Measurements from ENCODE around the gene RNF19B. TPM values are rescaled to one million over a fixed set of nuclear protein-coding genes. Genes with fewer than 3 reads are reported as not detected.

RNF19B gene
- total and polyA plus RNA-seq, 10 of the 15 experiments (the other 5 are each of a cell fraction or from before 2014, with no cell fraction given): 2.8 to 32.6 (median 16.6) TPM

DNA sequence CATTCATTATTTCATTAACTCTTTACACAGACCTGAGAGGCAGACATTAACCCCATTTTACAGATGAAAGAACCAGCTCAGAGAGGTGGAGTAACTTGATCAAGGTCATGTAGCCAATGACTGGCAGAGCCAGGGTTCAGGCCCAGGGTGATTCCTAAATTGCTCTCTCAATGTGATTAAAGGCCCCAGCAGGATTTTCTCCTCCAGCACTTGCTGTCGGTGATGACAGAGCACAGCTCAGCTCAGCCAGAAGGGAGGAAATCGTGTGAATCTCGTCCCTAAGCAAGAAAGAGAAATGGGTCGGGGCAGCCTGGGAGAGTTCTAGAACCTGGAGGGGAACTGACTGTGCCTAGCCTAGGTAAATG is 19.5 kb upstream of the RNF19B start:
- Histone ChIP-seq H3K4me1 (ENCODE audit: control insufficient read depth, insufficient read depth, low read length) (peaks cover 58% of the 10 kb centered on the region), H3K4me2 (ENCODE audit: control insufficient read depth, insufficient read depth) (no peak overlapping the region), H3K27me3 (replicated peaks in 1 of 2; ENCODE audit: control insufficient read depth in 2 of 2, insufficient read depth in 2 of 2, low read length in 1 of 2) (no peaks in the 10 kb centered on the region), H2AFZ (ENCODE audit: control insufficient read depth, low read depth, low read length) (no peak overlapping the region), H3K79me2 (ENCODE audit: control insufficient read depth, insufficient read depth, low read length) (no peaks in the 10 kb centered on the region), H3K27ac (ENCODE audit: control insufficient read depth, insufficient read depth) (peak overlapping the region; percentile 47), H3K4me3 (no peak overlapping the region), H3K9me3 (replicated peaks; ENCODE audit: control insufficient read depth, insufficient read depth, low read length) (no peaks in the 10 kb centered on the region), H4K20me1 (ENCODE audit: control insufficient read depth, insufficient read depth) (no peaks in the 10 kb centered on the region), H3K9ac (ENCODE audit: control insufficient read depth, insufficient read depth, low read length) (peak overlapping the region; percentile 35; the same call in 1 of the 2 replicates), H3K36me3 (ENCODE audit: control insufficient read depth in 2 of 2, insufficient read depth in 2 of 2, low read length in 1 of 2) (no peaks in the 10 kb centered on the region)
- SMC1A ChIA-PET (ENCODE audit: uncharacterized antibody, unreplicated experiment): interaction anchor here (0.8 to 2.4 kb wide), 5 partner anchors 9 to 25 kb away, joined by 3 to 15 read pairs (median 4); no protein-coding TSS in a partner anchor
- 80% methylated on average over 4 of the region's 4 CpGs for WGBS (ENCODE audit: insufficient coverage, insufficient replicate concordance, low lambda C conversion rate, missing lambda C conversion rate)
- CTCF ChIA-PET: interaction anchor here (1.1 to 1.2 kb wide), 2 partner anchors 8 to 22 kb away, joined by 3 to 4 read pairs; no protein-coding TSS in a partner anchor
- POLR2A ChIA-PET: interaction anchor here (1.6 to 1.9 kb wide), 3 partner anchors 8 to 19 kb away, joined by 7 to 10 read pairs (median 7); partner anchors contain the start of gene RNF19B
- FAIRE-seq (no peak), DNase-seq (ENCODE audit: low read depth, low spot score) (no peak), ATAC-seq (no peak)
- in situ Hi-C loops (cut with MboI) (no loop called here), intact Hi-C loops (cut with micrococcal nuclease; ENCODE audit: unreplicated experiment) (no loop called here)
- RAD21 ChIA-PET (ENCODE audit: unreplicated experiment): interaction anchor here (0.6 to 2.3 kb wide), 5 partner anchors 9 to 233 kb away, joined by 3 to 20 read pairs (median 4); partner anchors contain the start of gene RNF19B
- TF ChIP-seq, protein P1, sequence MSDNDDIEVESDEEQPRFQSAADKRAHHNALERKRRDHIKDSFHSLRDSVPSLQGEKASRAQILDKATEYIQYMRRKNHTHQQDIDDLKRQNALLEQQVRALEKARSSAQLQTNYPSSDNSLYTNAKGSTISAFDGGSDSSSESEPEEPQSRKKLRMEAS (IDR thresholded peaks at IDR 0.05; ENCODE audit: low read depth, low read length): no peak
- TF ChIP-seq ZBTB33 (IDR thresholded peaks at IDR 0.05): no peak
- TF ChIP-seq, protein P2, sequence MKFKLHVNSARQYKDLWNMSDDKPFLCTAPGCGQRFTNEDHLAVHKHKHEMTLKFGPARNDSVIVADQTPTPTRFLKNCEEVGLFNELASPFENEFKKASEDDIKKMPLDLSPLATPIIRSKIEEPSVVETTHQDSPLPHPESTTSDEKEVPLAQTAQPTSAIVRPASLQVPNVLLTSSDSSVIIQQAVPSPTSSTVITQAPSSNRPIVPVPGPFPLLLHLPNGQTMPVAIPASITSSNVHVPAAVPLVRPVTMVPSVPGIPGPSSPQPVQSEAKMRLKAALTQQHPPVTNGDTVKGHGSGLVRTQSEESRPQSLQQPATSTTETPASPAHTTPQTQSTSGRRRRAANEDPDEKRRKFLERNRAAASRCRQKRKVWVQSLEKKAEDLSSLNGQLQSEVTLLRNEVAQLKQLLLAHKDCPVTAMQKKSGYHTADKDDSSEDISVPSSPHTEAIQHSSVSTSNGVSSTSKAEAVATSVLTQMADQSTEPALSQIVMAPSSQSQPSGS (IDR thresholded peaks at IDR 0.05; ENCODE audit: low read length): no peak
- no peak for TF ChIP-seq YY1 (IDR thresholded peaks at IDR 0.05; ENCODE audit: low read depth, low read length)
- no peak for TF ChIP-seq MEF2A (IDR thresholded peaks at IDR 0.05; ENCODE audit: insufficient read depth, low read depth, low read length)
- TF ChIP-seq RBBP5 (conservative IDR thresholded peaks at IDR 0.05): no peak
- TF ChIP-seq SRF (IDR thresholded peaks at IDR 0.05; ENCODE audit: low read depth in 2 of 2, low read length in 2 of 2): no peak
- TF ChIP-seq NR2C2 (IDR thresholded peaks at IDR 0.05; ENCODE audit: borderline replicate concordance, control insufficient read depth, insufficient read length, low read depth): no peak
- TF ChIP-seq ZNF274 (IDR thresholded peaks at IDR 0.05; ENCODE audit: insufficient read depth, insufficient read length): no peak
- TF ChIP-seq MTA2 (IDR thresholded peaks at IDR 0.05; ENCODE audit: low read depth): no peak
- TF ChIP-seq CREB1 (IDR thresholded peaks at IDR 0.05; ENCODE audit: low read depth): no peak
- no peak for TF ChIP-seq IRF5 (IDR thresholded peaks at IDR 0.05; ENCODE audit: borderline replicate concordance)
- no peak for TF ChIP-seq CEBPB (IDR thresholded peaks at IDR 0.05; ENCODE audit: borderline replicate concordance in 1 of 2, low read depth in 2 of 2, low read length in 2 of 2)
- TF ChIP-seq SMC3 (IDR thresholded peaks at IDR 0.05; ENCODE audit: borderline replicate concordance, low read length): no peak
- no peak for TF ChIP-seq SUZ12 (IDR thresholded peaks at IDR 0.05; ENCODE audit: unreplicated experiment)
- BruUV-seq (replicated peaks): no TSS peak
